SK-N-SH (cell line): ENCODE results near the gene DPEP1. TPM values are rescaled to one million over a fixed set of nuclear protein-coding genes. Genes with fewer than 3 reads are reported as not detected.

Source experiments
- CTCF ChIA-PET: fragments of 300-600, 350-600 bp; formaldehyde crosslinking; extraction: SDS; loops from one replicate; lab custom pipeline; 2021; lab: Yijun Ruan, JAX
- POLR2A ChIA-PET: fragments of 350-600 bp; sonication (Branson Sonifier 250); formaldehyde crosslinking; extraction: SDS; loops from one replicate; lab custom pipeline; 2020; ENCODE audit warnings: antibody characterized with exemption, inconsistent platforms; lab: Yijun Ruan, JAX
- DNase-seq: peaks from one replicate; pipeline ENCODE4 v3.0.0; 2012
- H2AFZ ChIP-seq: fragments of 200-600 bp; sonication (generic); 2 replicates; pipeline ENCODE4 v1.8.1; 2016; ENCODE audit warnings: antibody characterized with exemption, mild to moderate bottlenecking, low read depth
- H3F3A ChIP-seq: fragments of 200-600 bp; sonication (generic); replicated peaks from 2 replicates; pipeline ENCODE3; 2016; ENCODE audit warnings: antibody characterized with exemption, mild to moderate bottlenecking; ENCODE audit not compliant: insufficient read depth
- H3K27ac ChIP-seq, 2 experiments: fragments of 200-500 bp in 1 of 2; fragments of 200-600 bp in 1 of 2; sonication (Bioruptor generic) in 1 of 2; sonication (generic), shearing (Covaris generic) in 1 of 2; 2 replicates each; pipeline versions ENCODE4 v1.5.1 to v1.6.1; 2014 to 2016; ENCODE audit warnings: low read depth in 2 of 2, inconsistent platforms in 1 of 2, low read length in 1 of 2, mild to moderate bottlenecking in 1 of 2, mixed read lengths in 1 of 2
- H3K27me3 ChIP-seq: fragments of 200-600 bp; sonication (generic), shearing (Covaris generic); 2 replicates; pipeline ENCODE4 v1.6.1; 2016; ENCODE audit warnings: mixed run types; ENCODE audit not compliant: insufficient read depth
- H3K36me3 ChIP-seq, 2 experiments: fragments of 200-500 bp in 1 of 2; fragments of 200-600 bp in 1 of 2; sonication (Bioruptor generic) in 1 of 2; sonication (generic) in 1 of 2; replicated peaks in 1 of 2; 2 replicates each; pipeline versions ENCODE3 to v1.5.1; 2014 to 2016; ENCODE audit warnings: low read length in 1 of 2, mild to moderate bottlenecking in 1 of 2; ENCODE audit not compliant: insufficient read depth in 2 of 2, control insufficient read depth in 1 of 2
- H3K4me1 ChIP-seq, 2 experiments: fragments of 200-500 bp in 1 of 2; fragments of 200-600 bp in 1 of 2; sonication (Bioruptor generic) in 1 of 2; sonication (generic), shearing (Covaris generic) in 1 of 2; 2 replicates each; pipeline versions ENCODE4 v1.5.1 to v1.6.1; 2014 to 2016; ENCODE audit warnings: low read depth in 1 of 2, low read length in 1 of 2, mixed run types in 1 of 2; ENCODE audit not compliant: insufficient read depth in 2 of 2, control insufficient read depth in 1 of 2
- H3K4me2 ChIP-seq: fragments of 200-600 bp; sonication (generic), shearing (Covaris generic); 2 replicates; pipeline ENCODE4 v1.6.1; 2017; ENCODE audit warnings: mixed run types
- H3K4me3 ChIP-seq, 2 experiments: fragments of 200-500 bp in 1 of 2; fragments of 200-600 bp in 1 of 2; sonication (Bioruptor generic) in 1 of 2; sonication (generic), shearing (Covaris generic) in 1 of 2; 2 replicates each; pipeline versions ENCODE4 v1.5.1 to v1.8.1; 2014 to 2016; ENCODE audit warnings: low read depth in 2 of 2, inconsistent platforms in 1 of 2, low read length in 1 of 2, mild to moderate bottlenecking in 1 of 2, mixed read lengths in 1 of 2, moderate library complexity in 1 of 2
- H3K79me2 ChIP-seq: fragments of 200-600 bp; sonication (generic); 2 replicates; pipeline ENCODE4 v1.8.1; 2017; ENCODE audit warnings: mild to moderate bottlenecking; ENCODE audit not compliant: insufficient read depth
- H3K9ac ChIP-seq: fragments of 200-600 bp; sonication (generic); 2 replicates; pipeline ENCODE4 v1.6.1; 2017; ENCODE audit warnings: mixed run types
- H3K9me2 ChIP-seq: fragments of 200-600 bp; sonication (generic); 2 replicates; pipeline ENCODE4 v1.6.1; 2017; ENCODE audit warnings: mixed run types
- H3K9me3 ChIP-seq: fragments of 200-600 bp; sonication (generic); 2 replicates; pipeline ENCODE4 v1.6.1; 2017; ENCODE audit warnings: mixed run types, mild to moderate bottlenecking, moderate library complexity
- H4K20me1 ChIP-seq: fragments of 200-600 bp; sonication (generic); 2 replicates; pipeline ENCODE4 v1.6.1; 2017; ENCODE audit warnings: mild to moderate bottlenecking, mixed run types; ENCODE audit not compliant: insufficient read depth
- EZH2phosphoT487 ChIP-seq: fragments of 200-600 bp; sonication (generic); IDR thresholded peaks from 2 replicates; pipeline ENCODE4 v1.6.1; 2017; ENCODE audit warnings: low read depth, mixed run types, mild to moderate bottlenecking, antibody characterized with exemption, moderate library complexity, borderline replicate concordance
- FOXJ3 ChIP-seq: sonication (generic); formaldehyde crosslinking; IDR thresholded peaks from 2 replicates; pipeline ENCODE4 v1.5.1; 2020; ENCODE audit warnings: mild to moderate bottlenecking, missing genetic modification reagents
- GATA2 ChIP-seq: sonication (generic); formaldehyde crosslinking; IDR thresholded peaks from 2 replicates; pipeline ENCODE4 v1.5.0; 2020; ENCODE audit warnings: mild to moderate bottlenecking, missing genetic modification reagents
- MEF2A ChIP-seq: IDR thresholded peaks from 2 replicates; pipeline ENCODE4 v1.4.0; 2012; ENCODE audit warnings: low read depth, borderline replicate concordance
- NRF1 ChIP-seq: IDR thresholded peaks from 2 replicates; pipeline ENCODE4 v1.6.1; 2012; ENCODE audit warnings: low read depth, mild to moderate bottlenecking, low read length
- RAD21 ChIP-seq: IDR thresholded peaks from 2 replicates; pipeline ENCODE4 v1.6.1; 2012; ENCODE audit warnings: mild to moderate bottlenecking, low read length
- RFX5 ChIP-seq: IDR thresholded peaks from 2 replicates; pipeline ENCODE4 v1.6.1; 2012; ENCODE audit warnings: mild to moderate bottlenecking, improper control_type of control experiment, low read length
- SIN3A ChIP-seq: IDR thresholded peaks from 2 replicates; pipeline ENCODE4 v1.6.1; 2012; ENCODE audit warnings: low read depth, mild to moderate bottlenecking, low read length, moderate library complexity, borderline replicate concordance
- SMC3 ChIP-seq: IDR thresholded peaks from 2 replicates; pipeline ENCODE4 v1.6.1; 2012; ENCODE audit warnings: low read depth, low read length, improper control_type of control experiment
- TAF1 ChIP-seq: IDR thresholded peaks from 2 replicates; pipeline ENCODE4 v1.6.1; 2012; ENCODE audit warnings: low read depth, mild to moderate bottlenecking, low read length, moderate library complexity, borderline replicate concordance
- TCF12 ChIP-seq: IDR thresholded peaks from 2 replicates; pipeline ENCODE4 v1.4.0; 2012
- WGBS: methylation state at CpG from one replicate; pipeline ENCODE4 v1.1.6; 2017; ENCODE audit warnings: low lambda C conversion rate; 5-methylcytosine and 5-hydroxymethylcytosine counted together
- polyA plus RNA-seq, 3 experiments: library from polyadenylated mRNA; depleted of rRNA; stranded (reverse); fragments of >200 nt; gene quantifications; 2 replicates each; pipeline ENCODE4 v1.2.3, GENCODE V29; 2012
- TF ChIP-seq, protein P1 (sequence below): fragments of 200-600 bp; sonication (generic); IDR thresholded peaks from 2 replicates; pipeline ENCODE4 v1.6.1; 2017; ENCODE audit warnings: antibody characterized with exemption, mild to moderate bottlenecking, moderate library complexity
- TF ChIP-seq, protein P2 (sequence below): IDR thresholded peaks from 2 replicates; pipeline ENCODE4; 2012
- TF ChIP-seq, protein P3 (sequence below): fragments of 150-350 bp; IDR thresholded peaks from 2 replicates; pipeline ENCODE4 v1.6.1; 2016; ENCODE audit warnings: mild to moderate bottlenecking, low read depth, low read length
- TF ChIP-seq, protein P4 (sequence below): IDR thresholded peaks from 2 replicates; pipeline ENCODE4 v1.4.0; 2012; ENCODE audit warnings: low read depth
- TF ChIP-seq, protein P5 (sequence below): fragments of 150-350 bp; IDR thresholded peaks from 2 replicates; pipeline ENCODE4 v1.6.1; 2017; ENCODE audit warnings: antibody characterized with exemption, low read length, low read depth, borderline replicate concordance

Gene DPEP1
- polyA plus RNA-seq, 1 of the 3 experiments (the other 2 are of a cell fraction) = 0.05 TPM

DNA sequence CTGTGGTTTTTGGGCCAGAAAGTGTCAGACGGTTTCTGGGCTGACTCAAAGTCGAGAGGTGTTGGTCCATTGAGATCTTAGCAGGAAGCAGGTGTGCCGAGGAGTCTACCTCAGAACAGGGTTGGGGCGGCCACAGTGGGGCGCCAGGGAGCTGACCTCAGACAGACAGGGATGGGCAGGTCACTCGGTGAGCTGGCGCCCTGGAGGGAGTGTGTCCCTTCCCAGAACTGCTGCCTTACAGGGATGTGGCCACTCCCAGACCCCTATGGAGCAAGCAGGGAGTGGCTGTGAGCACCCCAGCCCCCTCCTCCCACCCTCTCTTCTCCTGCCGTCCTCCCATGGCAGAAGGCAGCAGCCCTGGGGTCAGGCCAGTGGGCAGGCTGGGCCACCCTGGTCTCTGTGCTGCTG lies 14.0 kb upstream of the DPEP1 start:
- H3K79me2 ChIP-seq = no peaks in the 10 kb centered on the region
- H3K4me3 ChIP-seq = no peak overlapping the region
- peak; percentile 65 for DNase-seq
- no peak overlapping the region for H3K9ac ChIP-seq
- peaks cover 15% of the 10 kb centered on the region for H3F3A ChIP-seq
- H3K27ac ChIP-seq = no peak overlapping the region
- ChIA-PET CTCF (interaction anchor here (1.3 to 2.1 kb wide), 4 partner anchors 8 to 42 kb away, joined by 3 to 15 read pairs (median 7); partner anchors contain the start of gene DPEP1), POLR2A (no interaction called here)
- H3K4me2 ChIP-seq = no peak overlapping the region
- no peak overlapping the region for H2AFZ ChIP-seq
- WGBS = 52% methylated on average over 4 of the region's 8 CpGs
- TF ChIP-seq RAD21 = peak; percentile 38
- TF ChIP-seq NRF1 = no peak
- TF ChIP-seq, protein P1, sequence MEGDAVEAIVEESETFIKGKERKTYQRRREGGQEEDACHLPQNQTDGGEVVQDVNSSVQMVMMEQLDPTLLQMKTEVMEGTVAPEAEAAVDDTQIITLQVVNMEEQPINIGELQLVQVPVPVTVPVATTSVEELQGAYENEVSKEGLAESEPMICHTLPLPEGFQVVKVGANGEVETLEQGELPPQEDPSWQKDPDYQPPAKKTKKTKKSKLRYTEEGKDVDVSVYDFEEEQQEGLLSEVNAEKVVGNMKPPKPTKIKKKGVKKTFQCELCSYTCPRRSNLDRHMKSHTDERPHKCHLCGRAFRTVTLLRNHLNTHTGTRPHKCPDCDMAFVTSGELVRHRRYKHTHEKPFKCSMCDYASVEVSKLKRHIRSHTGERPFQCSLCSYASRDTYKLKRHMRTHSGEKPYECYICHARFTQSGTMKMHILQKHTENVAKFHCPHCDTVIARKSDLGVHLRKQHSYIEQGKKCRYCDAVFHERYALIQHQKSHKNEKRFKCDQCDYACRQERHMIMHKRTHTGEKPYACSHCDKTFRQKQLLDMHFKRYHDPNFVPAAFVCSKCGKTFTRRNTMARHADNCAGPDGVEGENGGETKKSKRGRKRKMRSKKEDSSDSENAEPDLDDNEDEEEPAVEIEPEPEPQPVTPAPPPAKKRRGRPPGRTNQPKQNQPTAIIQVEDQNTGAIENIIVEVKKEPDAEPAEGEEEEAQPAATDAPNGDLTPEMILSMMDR = peak; percentile 55
- peaks cover 13 to 14% of the 10 kb centered on the region in 2 experiments; a peak in 3 of 4 replicates for H3K4me1 ChIP-seq
- no peaks in the 10 kb centered on the region for H3K27me3 ChIP-seq
- H3K36me3 ChIP-seq = no peaks in the 10 kb centered on the region
- no peaks in the 10 kb centered on the region for H3K9me3 ChIP-seq
- no peaks in the 10 kb centered on the region for H4K20me1 ChIP-seq
- no peaks in the 10 kb centered on the region for H3K9me2 ChIP-seq

DNA sequence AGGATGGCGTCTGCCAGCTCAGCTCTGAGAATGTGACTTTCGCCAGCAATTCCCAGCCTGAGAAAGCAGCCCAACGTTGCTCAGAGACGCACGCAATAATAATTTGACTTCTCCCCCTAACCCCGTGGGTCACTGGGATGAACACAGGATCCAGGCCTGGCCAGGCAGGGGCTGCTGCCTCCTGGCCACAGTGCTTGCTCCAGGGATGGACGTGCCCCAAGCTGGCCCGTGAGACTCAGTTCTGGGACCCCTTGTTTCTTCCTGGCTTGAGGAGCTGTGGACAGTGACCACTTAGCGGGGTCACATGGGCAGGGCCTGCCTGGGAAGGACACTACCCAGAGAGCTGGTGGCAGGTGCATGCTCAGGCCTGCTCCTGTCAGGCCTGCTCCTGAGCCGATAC lies 13.5 kb upstream of the DPEP1 start:
- CTCF ChIA-PET = interaction anchor here (1.3 to 2.1 kb wide), 4 partner anchors 9 to 41 kb away, joined by 3 to 15 read pairs (median 7); partner anchors contain the start of gene DPEP1
- Histone ChIP-seq H3K36me3 (no peaks in the 10 kb centered on the region), H3K9me2 (no peaks in the 10 kb centered on the region), H4K20me1 (no peaks in the 10 kb centered on the region), H3K9ac (no peak overlapping the region), H3K4me3 (no peak overlapping the region), H2AFZ (no peak overlapping the region), H3K4me2 (no peak overlapping the region), H3K27me3 (no peaks in the 10 kb centered on the region), H3K27ac (no peak overlapping the region), H3K4me1 (peaks cover 13 to 14% of the 10 kb centered on the region in 2 experiments; a peak in 3 of 4 replicates), H3K9me3 (no peaks in the 10 kb centered on the region), H3F3A (peaks cover 15% of the 10 kb centered on the region), H3K79me2 (no peaks in the 10 kb centered on the region)
- TF ChIP-seq, protein P1 = no peak
- TF ChIP-seq, protein P2, sequence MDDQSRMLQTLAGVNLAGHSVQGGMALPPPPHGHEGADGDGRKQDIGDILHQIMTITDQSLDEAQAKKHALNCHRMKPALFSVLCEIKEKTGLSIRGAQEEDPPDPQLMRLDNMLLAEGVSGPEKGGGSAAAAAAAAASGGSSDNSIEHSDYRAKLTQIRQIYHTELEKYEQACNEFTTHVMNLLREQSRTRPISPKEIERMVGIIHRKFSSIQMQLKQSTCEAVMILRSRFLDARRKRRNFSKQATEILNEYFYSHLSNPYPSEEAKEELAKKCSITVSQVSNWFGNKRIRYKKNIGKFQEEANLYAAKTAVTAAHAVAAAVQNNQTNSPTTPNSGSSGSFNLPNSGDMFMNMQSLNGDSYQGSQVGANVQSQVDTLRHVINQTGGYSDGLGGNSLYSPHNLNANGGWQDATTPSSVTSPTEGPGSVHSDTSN = no peak
- TF ChIP-seq TCF12 (no peak), RFX5 (no peak), TAF1 (no peak), EZH2phosphoT487 (no peak), FOXJ3 (no peak), MEF2A (no peak), SIN3A (no peak), RAD21 (no peak), SMC3 (no peak), GATA2 (CRISPR knock-in tag) (no peak)
- TF ChIP-seq, protein P3, sequence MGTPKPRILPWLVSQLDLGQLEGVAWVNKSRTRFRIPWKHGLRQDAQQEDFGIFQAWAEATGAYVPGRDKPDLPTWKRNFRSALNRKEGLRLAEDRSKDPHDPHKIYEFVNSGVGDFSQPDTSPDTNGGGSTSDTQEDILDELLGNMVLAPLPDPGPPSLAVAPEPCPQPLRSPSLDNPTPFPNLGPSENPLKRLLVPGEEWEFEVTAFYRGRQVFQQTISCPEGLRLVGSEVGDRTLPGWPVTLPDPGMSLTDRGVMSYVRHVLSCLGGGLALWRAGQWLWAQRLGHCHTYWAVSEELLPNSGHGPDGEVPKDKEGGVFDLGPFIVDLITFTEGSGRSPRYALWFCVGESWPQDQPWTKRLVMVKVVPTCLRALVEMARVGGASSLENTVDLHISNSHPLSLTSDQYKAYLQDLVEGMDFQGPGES = no peak
- TF ChIP-seq, protein P4, sequence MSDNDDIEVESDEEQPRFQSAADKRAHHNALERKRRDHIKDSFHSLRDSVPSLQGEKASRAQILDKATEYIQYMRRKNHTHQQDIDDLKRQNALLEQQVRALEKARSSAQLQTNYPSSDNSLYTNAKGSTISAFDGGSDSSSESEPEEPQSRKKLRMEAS = no peak
- TF ChIP-seq, protein P5, sequence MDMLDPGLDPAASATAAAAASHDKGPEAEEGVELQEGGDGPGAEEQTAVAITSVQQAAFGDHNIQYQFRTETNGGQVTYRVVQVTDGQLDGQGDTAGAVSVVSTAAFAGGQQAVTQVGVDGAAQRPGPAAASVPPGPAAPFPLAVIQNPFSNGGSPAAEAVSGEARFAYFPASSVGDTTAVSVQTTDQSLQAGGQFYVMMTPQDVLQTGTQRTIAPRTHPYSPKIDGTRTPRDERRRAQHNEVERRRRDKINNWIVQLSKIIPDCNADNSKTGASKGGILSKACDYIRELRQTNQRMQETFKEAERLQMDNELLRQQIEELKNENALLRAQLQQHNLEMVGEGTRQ = no peak
- POLR2A ChIA-PET = no interaction called here
- DNase-seq = no peak
- 92% methylated on average over 7 of the region's 10 CpGs for WGBS
